Measurements from ENCODE around the gene CD38. TPM values are rescaled to one million over a fixed set of nuclear protein-coding genes. Genes with fewer than 3 reads are reported as not detected.

The CD38 gene
- total and polyA plus RNA-seq, 2 of the 13 experiments (the other 11 are each of a cell fraction or from before 2014, with no cell fraction given) = not detected

DNA sequence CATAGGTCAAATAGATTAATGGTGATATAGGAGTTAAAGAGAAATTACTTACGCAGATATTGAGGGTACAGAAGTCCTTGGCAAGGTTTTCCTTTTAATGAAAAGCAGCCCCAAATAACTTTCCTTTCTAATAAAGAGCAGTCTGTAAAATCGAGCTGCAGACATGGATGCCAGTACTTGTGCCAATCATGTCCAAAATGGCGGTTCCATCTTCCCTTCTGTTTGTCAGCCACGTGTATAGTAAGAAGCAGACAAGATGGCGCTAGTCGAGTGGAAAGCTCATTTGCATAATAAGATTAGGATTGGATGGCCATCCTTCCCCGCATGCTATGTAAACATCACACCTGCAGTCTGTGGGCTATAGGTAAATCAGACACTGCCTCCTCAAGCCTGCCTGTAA, 92.0 kb downstream of the CD38 start:
- peaks cover 0 to 6% of the 10 kb centered on the region in 2 experiments; a peak in 1 of 5 replicates for H3K27me3 ChIP-seq (ENCODE audit: control insufficient read depth in 1 of 2, insufficient read depth in 2 of 2, low read length in 2 of 2)
- no peaks in the 10 kb centered on the region for H4K20me1 ChIP-seq (ENCODE audit: insufficient read depth, low read length)
- FAIRE-seq (no peak), ATAC-seq (no peak), DNase-seq (ENCODE audit: low spot score) (no peak)
- H3K4me1 ChIP-seq (ENCODE audit: insufficient read depth, low read length) = no peaks in the 10 kb centered on the region
- TF ChIP-seq IRF9 (CRISPR knock-in tag; IDR thresholded peaks at IDR 0.05; ENCODE audit: borderline replicate concordance) (no peak), ZNF589 (CRISPR knock-in tag; conservative IDR thresholded peaks at IDR 0.05) (no peak), IRX3 (CRISPR knock-in tag; IDR thresholded peaks at IDR 0.05; ENCODE audit: borderline replicate concordance, low read depth) (no peak), SP2 (CRISPR knock-in tag; IDR thresholded peaks at IDR 0.05) (no peak), ZBED4 (CRISPR knock-in tag; IDR thresholded peaks at IDR 0.05; ENCODE audit: borderline replicate concordance) (no peak), EZH2 (conservative IDR thresholded peaks at IDR 0.05; ENCODE audit: low read depth, low read length) (no peak), ZNF567 (CRISPR knock-in tag; IDR thresholded peaks at IDR 0.05; ENCODE audit: borderline replicate concordance) (no peak), REXO4 (CRISPR knock-in tag; IDR thresholded peaks at IDR 0.05; ENCODE audit: borderline replicate concordance) (no peak), ZNF883 (CRISPR knock-in tag; IDR thresholded peaks at IDR 0.05; ENCODE audit: not compliant biosample characterization) (no peak), PBX2 (CRISPR knock-in tag; IDR thresholded peaks at IDR 0.05) (no peak), ZNF414 (CRISPR knock-in tag; IDR thresholded peaks at IDR 0.05) (no peak)
- POLR2A ChIA-PET = no interaction called here
- CTCF ChIA-PET (ENCODE audit: low intra/inter-chr PET ratio, low total read pairs) = no interaction called here
- no peaks in the 10 kb centered on the region for H3K9me3 ChIP-seq (ENCODE audit: low read length)
- H2AFZ ChIP-seq (ENCODE audit: low read length) = no peak overlapping the region
- no peak overlapping the region for H3K27ac ChIP-seq (ENCODE audit: extremely low read length, insufficient read depth, low read length)
- BruUV-seq (replicated peaks) = no TSS peak
- H3K9ac ChIP-seq (ENCODE audit: insufficient read depth, low read depth, low read length) = no peak overlapping the region
- H3K4me3 ChIP-seq (replicated peaks in 1 of 3; ENCODE audit: insufficient read depth in 1 of 3, low read depth in 2 of 3, low read length in 3 of 3) = no peak overlapping the region
- intact Hi-C loops (cut with micrococcal nuclease; ENCODE audit: unreplicated experiment) (no loop called here), in situ Hi-C loops (cut with HindIII; ENCODE audit: extremely low pct_ligation_motif_present, low pct_unique_long_range_greater_than_20kb) (no loop called here)
- WGBS (ENCODE audit: low lambda C conversion rate) = 30% methylated on average over 7 of the region's 7 CpGs
- no peaks in the 10 kb centered on the region for H3K36me3 ChIP-seq (replicated peaks in 1 of 2; ENCODE audit: control insufficient read depth in 1 of 2, insufficient read depth in 2 of 2, low read length in 2 of 2)
- no peak overlapping the region for H3K4me2 ChIP-seq (ENCODE audit: low read depth, low read length)
- H3K79me2 ChIP-seq (ENCODE audit: insufficient read depth, low read length) = no peaks in the 10 kb centered on the region
